Measurements from ENCODE around the gene POC1A. TPM values are rescaled to one million over a fixed set of nuclear protein-coding genes. Genes with fewer than 3 reads are reported as not detected.
"Not testable (repeated sequence)": the region's sequence is repeated elsewhere in the genome, so short reads cannot be mapped to it uniquely, and the experiment has no call there.

POC1A gene
- total RNA-seq, 1 experiment from 2014 or later = 19.8 TPM

GRCh38 chr3:52188556-52188955 is 34.3 kb upstream of the POC1A start:
- Histone ChIP-seq H3K27me3 (no peaks in the 10 kb centered on the region), H3K36me3 (no peaks in the 10 kb centered on the region), H3K9me3 (no peaks in the 10 kb centered on the region), H3K4me3 (no peak overlapping the region)
- DNase-seq = no peak

GRCh38 chr3:52186729-52187128 is 32.5 kb upstream of the POC1A start:
- Histone ChIP-seq H3K9me3 (no peaks in the 10 kb centered on the region), H3K27me3 (no peaks in the 10 kb centered on the region), H3K4me3 (no peak overlapping the region), H3K36me3 (no peaks in the 10 kb centered on the region)
- no peak for DNase-seq

- Histone ChIP-seq H3K9me3 (no peaks in the 10 kb centered on the region), H3K4me3 (no peak overlapping the region), H3K36me3 (no peaks in the 10 kb centered on the region), H3K27me3 (no peaks in the 10 kb centered on the region)
- no peak for DNase-seq
Observed at GRCh38 chr3:52185837-52186236, 31.6 kb upstream of the POC1A start.

DNA sequence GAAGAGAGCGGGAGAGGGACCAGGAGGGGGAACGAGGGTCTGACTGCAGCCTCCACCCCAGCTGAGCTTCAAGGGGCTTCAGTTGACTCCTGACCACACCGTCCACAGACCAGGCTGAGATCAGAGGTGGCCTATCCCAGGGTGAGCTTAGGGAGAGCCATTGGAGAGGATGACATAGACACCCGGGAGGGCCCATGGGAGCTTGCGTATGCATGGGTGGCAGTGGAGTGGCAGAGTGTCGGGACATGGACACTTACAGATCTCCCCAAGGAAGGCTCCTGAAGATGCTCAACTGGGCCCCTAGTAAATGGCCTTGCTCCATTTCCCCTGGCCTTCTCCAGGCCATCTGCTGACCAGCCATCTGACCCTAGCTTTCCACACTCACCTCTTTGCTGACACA is 31.1 kb upstream of the POC1A start:
- Histone ChIP-seq H3K9me3 (no peaks in the 10 kb centered on the region), H3K4me3 (no peak overlapping the region), H3K36me3 (no peaks in the 10 kb centered on the region), H3K27me3 (no peaks in the 10 kb centered on the region)
- DNase-seq = no peak

- no peaks in the 10 kb centered on the region for H3K36me3 ChIP-seq
- no peaks in the 10 kb centered on the region for H3K27me3 ChIP-seq
- no peak overlapping the region for H3K4me3 ChIP-seq
- no peaks in the 10 kb centered on the region for H3K9me3 ChIP-seq
- DNase-seq = no peak
Observed at GRCh38 chr3:52184690-52185089, 30.5 kb upstream of the POC1A start.

DNA sequence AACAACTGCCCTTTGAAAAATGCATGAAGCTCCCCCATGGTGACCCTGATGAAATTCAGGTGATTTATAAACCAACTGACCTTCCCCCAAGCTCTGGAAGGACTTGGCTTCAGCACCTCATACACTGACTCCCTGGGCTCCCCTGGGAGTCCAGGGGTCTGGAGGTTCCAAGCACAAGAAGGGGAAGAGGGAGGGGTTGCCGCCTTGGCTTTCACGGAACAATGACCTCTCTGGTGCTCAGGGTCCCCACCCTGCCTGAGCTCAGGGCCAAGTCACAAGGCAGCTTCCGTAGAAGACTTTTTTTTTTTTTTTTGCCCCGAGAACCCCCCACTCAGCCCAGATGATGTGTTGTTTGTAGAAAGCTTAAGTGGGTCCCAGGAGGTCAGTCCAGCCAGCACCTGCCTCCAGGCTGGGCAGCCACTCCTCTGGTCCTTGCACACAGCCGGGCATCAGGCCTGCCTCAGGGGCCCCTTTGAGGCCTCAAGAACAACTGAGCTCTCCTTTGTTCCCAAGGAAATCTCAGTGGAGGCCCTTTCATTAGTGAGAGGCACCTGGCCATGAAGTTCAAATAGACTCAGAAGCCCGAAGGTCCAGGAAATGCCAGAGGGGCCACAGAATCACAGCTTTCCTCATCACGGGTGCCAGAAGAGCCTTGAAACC is 29.7 kb upstream of the POC1A start:
- no peaks in the 10 kb centered on the region for H3K9me3 ChIP-seq
- no peak overlapping the region for H3K4me3 ChIP-seq
- H3K27me3 ChIP-seq = no peaks in the 10 kb centered on the region
- H3K36me3 ChIP-seq = no peaks in the 10 kb centered on the region
- no peak for DNase-seq

GRCh38 chr3:52182691-52183090 is 28.5 kb upstream of the POC1A start:
- H3K9me3 ChIP-seq = no peaks in the 10 kb centered on the region
- no peaks in the 10 kb centered on the region for H3K27me3 ChIP-seq
- H3K4me3 ChIP-seq = no peak overlapping the region
- DNase-seq = no peak
- H3K36me3 ChIP-seq = no peaks in the 10 kb centered on the region

- no peaks in the 10 kb centered on the region for H3K27me3 ChIP-seq
- no peak overlapping the region for H3K4me3 ChIP-seq
- no peaks in the 10 kb centered on the region for H3K36me3 ChIP-seq
- no peak for DNase-seq
- no peaks in the 10 kb centered on the region for H3K9me3 ChIP-seq
Observed at GRCh38 chr3:52182196-52182595, 28.0 kb upstream of the POC1A start.

GRCh38 chr3:52181543-52181942 is 27.3 kb upstream of the POC1A start:
- Histone ChIP-seq H3K36me3 (no peaks in the 10 kb centered on the region), H3K4me3 (no peak overlapping the region), H3K9me3 (no peaks in the 10 kb centered on the region), H3K27me3 (no peaks in the 10 kb centered on the region)
- DNase-seq = peak; percentile 30

DNA sequence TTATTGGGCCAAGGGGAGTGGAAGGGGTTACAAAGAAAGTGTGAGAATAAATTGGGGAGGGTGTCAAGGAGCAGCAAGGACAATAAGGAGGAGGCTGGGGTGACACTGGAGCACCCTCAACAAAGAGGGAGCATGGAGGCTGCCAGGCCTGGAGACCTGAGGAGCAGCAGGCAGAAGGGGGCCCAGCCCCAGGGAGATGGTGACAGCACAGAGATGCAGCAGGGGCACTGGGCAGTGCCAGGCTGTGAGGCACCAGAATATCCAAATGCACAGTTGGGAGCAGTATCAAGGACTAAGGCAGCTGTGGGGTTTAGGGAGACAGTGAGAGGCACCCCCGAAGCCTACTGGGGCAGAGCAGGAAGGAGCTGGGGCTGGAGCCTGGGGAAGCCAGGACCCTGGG is 24.3 kb upstream of the POC1A start:
- DNase-seq = no peak
- no peaks in the 10 kb centered on the region for H3K27me3 ChIP-seq
- H3K4me3 ChIP-seq = no peak overlapping the region
- H3K36me3 ChIP-seq = no peaks in the 10 kb centered on the region
- no peaks in the 10 kb centered on the region for H3K9me3 ChIP-seq

- H3K36me3 ChIP-seq, H3K9me3 ChIP-seq, DNase-seq, H3K27me3 ChIP-seq, H3K4me3 ChIP-seq: not testable (repeated sequence)
Observed at GRCh38 chr3:52178126-52178525, 23.9 kb upstream of the POC1A start.

- Histone ChIP-seq H3K27me3 (no peaks in the 10 kb centered on the region), H3K36me3 (no peaks in the 10 kb centered on the region)
Observed at GRCh38 chr3:52177701-52178042, 23.4 kb upstream of the POC1A start.

GRCh38 chr3:52176951-52177700 is 22.9 kb upstream of the POC1A start:
- no peaks in the 10 kb centered on the region for H3K9me3 ChIP-seq
- H3K36me3 ChIP-seq = no peaks in the 10 kb centered on the region
- H3K27me3 ChIP-seq = no peaks in the 10 kb centered on the region
- no peak for DNase-seq
- H3K4me3 ChIP-seq = no peak overlapping the region

More at GRCh38 chr3:52177701-52178042, 23.4 kb upstream of the POC1A start:
- H3K9me3 ChIP-seq = no peaks in the 10 kb centered on the region
- H3K4me3 ChIP-seq = no peak overlapping the region
- DNase-seq = no peak

DNA sequence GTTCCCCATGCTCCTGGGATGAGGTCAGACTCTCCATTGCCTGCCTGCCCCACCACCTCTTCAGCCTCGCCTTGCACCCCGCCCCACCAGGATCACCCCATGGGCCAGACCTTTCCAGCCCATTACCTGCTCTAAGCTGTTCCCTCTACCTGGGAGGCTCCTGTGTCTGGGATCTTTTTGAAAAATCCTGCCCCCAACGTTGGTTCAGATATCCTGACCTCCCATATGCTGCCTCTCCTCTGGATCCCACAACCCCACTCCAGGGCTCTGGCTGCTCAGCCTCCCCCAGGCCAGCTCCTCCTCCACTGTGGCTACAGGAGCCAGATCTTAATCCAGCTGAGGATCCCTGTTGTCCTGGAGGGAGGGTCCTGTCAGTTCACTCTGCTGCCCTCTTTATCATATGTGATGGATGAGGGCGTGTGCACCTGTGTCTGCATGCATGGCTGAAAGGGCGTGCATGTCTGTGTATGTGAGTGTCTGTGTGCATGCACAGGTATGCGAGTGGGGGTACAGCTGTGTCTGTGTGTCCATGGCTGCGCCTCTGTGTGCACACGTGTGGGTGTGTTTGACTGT is 22.0 kb upstream of the POC1A start:
- DNase-seq = no peak
- Histone ChIP-seq H3K27me3 (no peaks in the 10 kb centered on the region), H3K4me3 (no peak overlapping the region), H3K36me3 (no peaks in the 10 kb centered on the region), H3K9me3 (no peaks in the 10 kb centered on the region)

DNA sequence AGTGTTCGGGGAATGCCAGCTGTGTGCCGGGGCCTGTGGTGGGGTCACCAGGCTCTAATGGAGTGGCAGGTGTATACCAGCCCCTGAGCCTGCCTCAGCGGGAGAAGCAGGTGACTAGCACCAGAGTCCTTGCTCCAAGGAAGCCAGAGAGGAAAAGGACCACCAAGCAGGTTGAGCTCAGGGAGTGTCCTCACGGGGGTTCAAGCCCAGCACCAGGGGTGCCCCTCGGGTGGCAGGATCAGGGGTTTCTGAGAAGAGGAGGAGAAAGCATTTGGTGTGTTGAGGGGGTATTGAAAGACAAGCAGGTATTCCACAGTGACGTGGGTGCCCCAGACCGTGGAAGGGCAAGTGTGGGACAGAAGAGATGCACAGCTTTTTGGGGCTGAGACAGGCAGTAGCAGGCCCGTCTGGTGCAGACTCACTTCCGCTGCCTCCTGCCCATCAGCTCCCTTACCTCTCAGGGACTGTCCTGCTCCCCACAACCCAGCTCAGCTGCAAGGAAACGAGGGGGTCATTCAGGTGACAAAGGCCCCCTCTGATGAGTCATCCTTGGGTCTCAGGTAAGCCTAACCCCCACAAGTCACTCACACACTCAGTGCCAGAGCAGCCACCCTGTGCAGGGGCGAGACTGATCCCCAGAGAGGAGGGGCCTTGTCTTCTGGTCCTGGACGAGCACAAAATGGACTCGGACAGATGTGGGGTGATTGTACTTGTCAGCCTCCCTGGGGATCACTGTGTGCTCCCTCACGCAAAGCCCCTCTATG is 21.4 kb upstream of the POC1A start:
- Histone ChIP-seq H3K27me3 (no peaks in the 10 kb centered on the region), H3K9me3 (no peaks in the 10 kb centered on the region), H3K36me3 (no peaks in the 10 kb centered on the region), H3K4me3 (no peak overlapping the region)
- no peak for DNase-seq

- DNase-seq = no peak
- H3K4me3 ChIP-seq = no peak overlapping the region
- no peaks in the 10 kb centered on the region for H3K36me3 ChIP-seq
- no peaks in the 10 kb centered on the region for H3K27me3 ChIP-seq
- H3K9me3 ChIP-seq = no peaks in the 10 kb centered on the region
Observed at GRCh38 chr3:52174896-52175295, 20.7 kb upstream of the POC1A start.

DNA sequence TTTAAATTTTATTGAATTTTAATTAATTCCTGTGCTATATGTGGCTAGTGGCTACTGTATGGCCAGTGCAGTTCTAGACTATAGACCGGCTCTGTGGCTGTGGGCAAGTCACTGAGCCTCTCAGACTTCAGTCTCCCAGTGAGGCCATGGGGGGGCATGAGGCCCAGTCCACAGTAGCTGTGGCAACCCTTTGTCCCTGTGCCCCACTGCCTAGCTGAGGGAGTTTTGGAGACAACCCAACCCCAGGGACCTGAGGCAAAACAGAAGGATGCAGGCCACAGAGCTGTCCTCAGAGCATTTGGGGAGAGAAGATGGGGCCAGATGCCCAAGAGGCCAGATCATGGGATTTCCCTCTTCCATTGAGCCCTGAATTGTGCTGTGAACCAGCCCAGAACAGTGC is 18.9 kb upstream of the POC1A start:
- Histone ChIP-seq H3K4me3 (no peak overlapping the region), H3K27me3 (no peaks in the 10 kb centered on the region), H3K36me3 (no peaks in the 10 kb centered on the region), H3K9me3 (no peaks in the 10 kb centered on the region)
- no peak for DNase-seq

All from MG63 (cell line).